Suprapubic skin (tissue), 4 donors: Measurements from ENCODE around the gene KRT17.

Source experiments
- CTCF ChIP-seq, 2 donors: fragments of 200-600 bp in 1 of 2; fragments of 450-650 bp in 1 of 2; sonication (generic) in 1 of 2; IDR thresholded peaks; one replicate each; pipeline ENCODE4 v1.5.1; 2016 to 2019; ENCODE audit warnings: antibody characterized with exemption in 2 of 2, mild to moderate bottlenecking in 1 of 2, moderate library complexity in 1 of 2
- POLR2A ChIP-seq, 2 donors: fragments of 450-650 bp; IDR thresholded peaks; one replicate each; pipeline ENCODE4 v1.6.1; 2017; ENCODE audit warnings: antibody characterized with exemption in 2 of 2, mild to moderate bottlenecking in 2 of 2, moderate library complexity in 2 of 2
- POLR2AphosphoS5 ChIP-seq, 3 donors: sonication (generic); formaldehyde crosslinking; IDR thresholded peaks; one replicate each; pipeline ENCODE4 v1.6.1; 2017; ENCODE audit warnings: antibody characterized with exemption in 3 of 3

GRCh38 chr17:41586863-41587495 lies 37.4 kb downstream of the KRT17 start, which contains the start of gene KRT14:
- TF ChIP-seq CTCF (IDR thresholded peaks at IDR 0.05), result no peak
- no peak for TF ChIP-seq POLR2A (IDR thresholded peaks at IDR 0.05)
- TF ChIP-seq POLR2AphosphoS5 (IDR thresholded peaks at IDR 0.05), result no peak
